ENCODE data around the gene S100A3. TPM values are rescaled to one million over a fixed set of nuclear protein-coding genes. Genes with fewer than 3 reads are reported as not detected.
A peak's percentile ranks its signal among the peaks of the same experiment; 100 is the strongest.

Gene S100A3
- total and polyA plus RNA-seq, 4 donors = 0.29 TPM; not detected in 3

DNA sequence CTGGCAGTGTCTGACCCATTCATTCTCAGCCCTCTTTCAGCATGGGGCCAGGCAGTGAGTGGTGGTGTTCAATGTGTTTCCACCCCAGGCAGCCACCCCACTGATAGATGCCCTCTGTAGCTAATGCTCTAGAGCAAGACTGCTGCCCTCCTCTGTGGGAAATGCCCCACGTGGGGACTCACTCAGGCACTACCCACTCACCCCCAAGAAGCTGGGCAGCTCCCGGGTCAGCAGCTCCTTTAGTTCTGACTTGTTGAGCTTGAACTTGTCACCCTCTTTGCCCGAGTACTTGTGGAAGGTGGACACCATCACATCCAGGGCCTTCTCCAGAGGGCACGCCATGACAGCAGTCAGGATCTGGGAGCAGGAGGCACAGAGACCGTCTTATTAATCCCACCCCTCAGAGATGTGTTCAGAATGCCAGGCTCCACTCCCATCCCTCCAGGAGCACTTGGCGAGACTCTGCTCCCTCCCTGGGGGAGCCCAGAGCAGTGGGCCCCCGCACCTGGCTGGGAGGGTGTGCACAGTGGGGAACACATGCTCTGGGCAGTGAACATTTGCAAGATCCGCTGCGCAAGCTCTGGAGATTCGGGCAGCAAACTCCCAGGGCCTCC, 4.5 kb downstream of the S100A3 start:
- H3K27me3 ChIP-seq (ENCODE audit: control insufficient read depth, insufficient read depth, low read length) = no peaks in the 10 kb centered on the region
- H3K4me1 ChIP-seq (ENCODE audit: control insufficient read depth, insufficient read depth, low read length) = peaks cover 24% of the 10 kb centered on the region
- DNase-seq (ENCODE audit: low read depth in 4 of 6, low spot score in 6 of 6) = no peak
- no peak overlapping the region for H3K4me3 ChIP-seq (ENCODE audit: low read depth, low read length)
- no peaks in the 10 kb centered on the region for H3K36me3 ChIP-seq (ENCODE audit: control insufficient read depth, insufficient read depth, low read length)
- WGBS (ENCODE audit: insufficient coverage) = 68% methylated on average over 8 of the region's 10 CpGs
- H3K9me3 ChIP-seq (ENCODE audit: control insufficient read depth, insufficient read depth, low read length) = no peaks in the 10 kb centered on the region
- peak overlapping the region; percentile 81 for H3K27ac ChIP-seq (ENCODE audit: low read depth, low read length)

DNA sequence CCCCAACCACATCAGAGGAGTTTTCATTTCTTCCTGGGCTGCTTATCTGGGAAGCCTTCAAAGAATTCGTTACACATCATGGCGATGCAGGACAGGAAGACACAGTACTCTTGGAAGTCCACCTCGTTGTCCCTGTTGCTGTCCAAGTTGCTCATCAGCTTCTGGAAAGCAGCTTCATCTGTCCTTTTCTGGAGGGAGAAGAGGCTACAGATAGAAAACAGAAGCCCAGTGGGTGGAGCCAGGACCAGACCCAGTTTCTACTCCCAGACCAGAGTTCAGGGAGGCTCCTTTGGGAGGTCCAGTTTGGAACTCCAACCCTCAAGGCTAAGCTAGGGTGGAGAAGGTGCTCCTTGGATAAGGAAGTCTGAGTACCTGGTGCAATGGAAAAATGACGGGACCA, 5.3 kb downstream of the S100A3 start:
- H3K9me3 ChIP-seq (ENCODE audit: control insufficient read depth, insufficient read depth, low read length) = no peaks in the 10 kb centered on the region
- WGBS (ENCODE audit: insufficient coverage) = 100% methylated on average over 3 of the region's 4 CpGs
- no peak overlapping the region for H3K27ac ChIP-seq (ENCODE audit: low read depth, low read length)
- no peaks in the 10 kb centered on the region for H3K27me3 ChIP-seq (ENCODE audit: control insufficient read depth, insufficient read depth, low read length)
- H3K4me3 ChIP-seq (ENCODE audit: low read depth, low read length) = no peak overlapping the region
- H3K36me3 ChIP-seq (ENCODE audit: control insufficient read depth, insufficient read depth, low read length) = no peaks in the 10 kb centered on the region
- DNase-seq (ENCODE audit: low read depth in 4 of 6, low spot score in 6 of 6) = no peak
- peaks cover 24% of the 10 kb centered on the region for H3K4me1 ChIP-seq (ENCODE audit: control insufficient read depth, insufficient read depth, low read length)

DNA sequence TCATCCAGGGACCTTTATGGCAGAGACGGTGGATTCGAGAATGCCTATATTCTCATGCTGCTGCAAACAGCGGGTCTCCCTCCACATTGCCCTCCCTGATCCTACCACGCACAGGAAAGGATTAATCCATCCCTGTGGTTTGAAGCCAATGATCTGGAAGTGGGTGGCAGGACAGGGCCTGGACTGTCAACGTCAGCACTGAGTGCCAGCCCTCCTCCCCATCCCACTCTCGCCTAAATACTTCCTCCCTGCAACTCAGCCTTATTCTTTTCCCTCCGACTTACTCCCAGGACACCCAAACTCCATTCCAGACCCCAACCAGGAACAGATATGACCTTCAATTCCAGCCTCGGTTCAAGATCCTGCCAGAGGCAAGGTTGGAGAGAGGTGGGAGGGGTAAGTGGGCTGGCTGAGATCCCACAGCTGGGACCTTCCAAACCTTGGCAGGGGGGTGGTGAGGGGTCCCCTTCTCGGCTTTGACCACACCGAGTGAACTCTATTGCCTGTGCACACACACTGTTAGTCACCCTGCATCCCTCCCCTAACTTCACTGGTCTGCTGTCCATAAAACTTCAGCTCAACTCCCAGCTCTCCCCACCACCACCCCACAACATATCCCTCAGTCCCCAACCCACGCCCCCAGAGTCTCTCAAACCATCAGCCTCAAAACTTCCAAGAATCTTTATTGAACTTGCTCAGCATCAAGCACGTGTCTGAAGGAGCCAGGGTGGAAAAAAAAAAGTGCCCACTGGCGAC, 5.9 kb downstream of the S100A3 start:
- H3K9me3 ChIP-seq (ENCODE audit: control insufficient read depth, insufficient read depth, low read length) = no peaks in the 10 kb centered on the region
- no peaks in the 10 kb centered on the region for H3K36me3 ChIP-seq (ENCODE audit: control insufficient read depth, insufficient read depth, low read length)
- WGBS (ENCODE audit: insufficient coverage) = 87% methylated on average over 10 of the region's 13 CpGs
- no peak for DNase-seq (ENCODE audit: low read depth in 4 of 6, low spot score in 6 of 6)
- no peak overlapping the region for H3K4me3 ChIP-seq (ENCODE audit: low read depth, low read length)
- H3K27ac ChIP-seq (ENCODE audit: low read depth, low read length) = no peak overlapping the region
- H3K27me3 ChIP-seq (ENCODE audit: control insufficient read depth, insufficient read depth, low read length) = no peaks in the 10 kb centered on the region
- H3K4me1 ChIP-seq (ENCODE audit: control insufficient read depth, insufficient read depth, low read length) = peaks cover 27% of the 10 kb centered on the region

- Histone ChIP-seq H3K36me3 (ENCODE audit: control insufficient read depth, insufficient read depth, low read length) (no peaks in the 10 kb centered on the region), H3K4me1 (ENCODE audit: control insufficient read depth, insufficient read depth, low read length) (peaks cover 27% of the 10 kb centered on the region), H3K27ac (ENCODE audit: low read depth, low read length) (no peak overlapping the region), H3K9me3 (ENCODE audit: control insufficient read depth, insufficient read depth, low read length) (no peaks in the 10 kb centered on the region), H3K4me3 (ENCODE audit: low read depth, low read length) (no peak overlapping the region), H3K27me3 (ENCODE audit: control insufficient read depth, insufficient read depth, low read length) (no peaks in the 10 kb centered on the region)
- DNase-seq (ENCODE audit: low read depth in 4 of 6, low spot score in 6 of 6) = peak in 1 of 6 donors; percentile 0
- 72% methylated on average over 6 of the region's 13 CpGs for WGBS (ENCODE audit: insufficient coverage)
Measured at GRCh38 chr1:153541641-153542590, 7.1 kb downstream of the S100A3 start.

DNA sequence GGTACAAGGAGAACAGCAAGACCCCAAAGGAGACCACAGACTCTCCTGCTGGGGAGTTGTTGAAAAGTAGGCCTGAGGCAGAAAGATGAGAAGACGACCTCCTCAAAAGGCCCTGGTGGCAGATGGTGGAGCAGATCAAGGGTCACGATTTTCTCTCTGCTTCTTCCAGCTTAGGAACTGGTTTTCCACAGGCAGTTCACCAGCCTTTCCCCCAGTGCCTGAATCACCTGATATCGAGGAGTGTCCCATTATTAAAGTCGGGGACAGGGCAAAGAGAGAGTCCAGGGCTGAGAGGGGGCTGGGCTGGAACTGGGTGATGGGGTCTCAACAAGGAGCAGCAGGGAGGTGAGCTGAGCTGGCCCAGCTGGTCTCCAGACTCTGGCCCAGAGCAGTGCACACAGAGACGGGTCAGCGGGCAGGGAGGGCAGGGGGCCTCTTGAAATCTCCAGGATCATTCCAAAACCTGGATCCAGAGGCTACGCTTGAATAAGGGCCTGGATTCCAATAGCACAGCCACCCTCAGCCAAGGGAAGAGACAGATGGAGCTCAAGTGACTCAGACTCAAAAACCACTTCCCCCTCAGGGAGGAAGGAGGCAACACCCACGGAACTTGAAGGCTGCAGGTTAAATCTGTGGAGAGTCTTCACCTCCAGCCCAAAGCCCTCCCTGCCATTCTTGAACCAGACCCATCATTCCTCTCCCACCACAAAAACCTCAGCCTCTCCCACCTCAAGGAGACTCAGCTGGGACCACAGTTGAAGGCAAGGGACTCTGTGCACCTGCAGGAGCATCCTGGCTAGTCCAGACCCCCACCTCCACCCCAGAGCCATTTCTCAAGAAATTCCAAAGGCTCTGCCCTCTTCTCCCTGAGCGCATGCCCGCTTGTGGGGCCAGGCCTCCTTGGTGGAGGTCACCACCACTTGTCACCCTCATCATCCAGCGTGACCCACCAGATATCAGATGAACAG, 8.4 kb downstream of the S100A3 start, which contains the start of gene S100A5:
Gene S100A5, minus strand, starts transcription at position 541 of the 968 bp plus-strand sequence. CDS start 743 bp downstream, outside the sequence.
- DNase-seq (ENCODE audit: low read depth in 4 of 6, low spot score in 6 of 6) = no peak
- Histone ChIP-seq H3K27ac (ENCODE audit: low read depth, low read length) (no peak within 1 kb of the TSS), H3K4me1 (ENCODE audit: control insufficient read depth, insufficient read depth, low read length) (peaks cover 28% of the 10 kb centered on the region), H3K9me3 (ENCODE audit: control insufficient read depth, insufficient read depth, low read length) (no peaks in the 10 kb centered on the region), H3K36me3 (ENCODE audit: control insufficient read depth, insufficient read depth, low read length) (no peaks in the 10 kb centered on the region), H3K27me3 (ENCODE audit: control insufficient read depth, insufficient read depth, low read length) (no peaks in the 10 kb centered on the region), H3K4me3 (ENCODE audit: low read depth, low read length) (no peak within 1 kb of the TSS)
- 83% methylated on average over 11 of the region's 11 CpGs for WGBS (ENCODE audit: insufficient coverage)

- H3K4me1 ChIP-seq (ENCODE audit: control insufficient read depth, insufficient read depth, low read length) = peaks cover 26% of the 10 kb centered on the region
- H3K4me3 ChIP-seq (ENCODE audit: low read depth, low read length) = no peak overlapping the region
- peak in 1 of 6 donors; percentile 0 for DNase-seq (ENCODE audit: low read depth in 4 of 6, low spot score in 6 of 6)
- no peaks in the 10 kb centered on the region for H3K27me3 ChIP-seq (ENCODE audit: control insufficient read depth, insufficient read depth, low read length)
- H3K27ac ChIP-seq (ENCODE audit: low read depth, low read length) = no peak overlapping the region
- 100% methylated on average over 1 of the region's 4 CpGs for WGBS (ENCODE audit: insufficient coverage)
- no peaks in the 10 kb centered on the region for H3K36me3 ChIP-seq (ENCODE audit: control insufficient read depth, insufficient read depth, low read length)
- no peaks in the 10 kb centered on the region for H3K9me3 ChIP-seq (ENCODE audit: control insufficient read depth, insufficient read depth, low read length)
Measured at GRCh38 chr1:153539395-153540093, 9.5 kb downstream of the S100A3 start.

DNA sequence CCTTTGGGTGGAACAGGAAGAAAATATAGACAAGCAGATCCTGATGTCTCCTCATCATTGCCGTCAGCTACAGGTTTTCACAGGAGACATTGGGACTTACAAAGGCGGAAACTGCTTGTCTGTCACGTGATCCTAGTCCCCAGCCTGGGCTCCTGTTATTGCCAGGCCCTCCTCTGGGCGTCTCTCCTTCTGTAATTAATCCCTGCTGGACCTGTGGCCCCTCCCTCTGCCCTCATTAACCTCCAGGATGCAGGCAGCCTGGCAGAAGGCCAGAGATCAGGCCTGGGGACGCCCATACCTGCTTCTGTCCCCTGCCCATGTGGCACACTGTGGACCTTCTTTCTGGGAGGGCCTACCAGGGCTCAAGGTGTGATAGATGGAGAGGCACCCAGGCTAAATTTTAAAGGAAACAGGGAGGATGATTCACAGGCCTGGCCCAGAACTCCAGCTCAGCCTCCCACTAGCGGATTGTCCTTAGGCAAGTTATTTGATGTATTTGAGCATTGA, 10.7 kb downstream of the S100A3 start:
- no peaks in the 10 kb centered on the region for H3K36me3 ChIP-seq (ENCODE audit: control insufficient read depth, insufficient read depth, low read length)
- 38% methylated on average over 5 of the region's 6 CpGs for WGBS (ENCODE audit: insufficient coverage)
- DNase-seq (ENCODE audit: low read depth in 4 of 6, low spot score in 6 of 6) = no peak
- H3K4me3 ChIP-seq (ENCODE audit: low read depth, low read length) = no peak overlapping the region
- peaks cover 32% of the 10 kb centered on the region for H3K4me1 ChIP-seq (ENCODE audit: control insufficient read depth, insufficient read depth, low read length)
- H3K27me3 ChIP-seq (ENCODE audit: control insufficient read depth, insufficient read depth, low read length) = no peaks in the 10 kb centered on the region
- H3K27ac ChIP-seq (ENCODE audit: low read depth, low read length) = no peak overlapping the region
- H3K9me3 ChIP-seq (ENCODE audit: control insufficient read depth, insufficient read depth, low read length) = no peaks in the 10 kb centered on the region

DNA sequence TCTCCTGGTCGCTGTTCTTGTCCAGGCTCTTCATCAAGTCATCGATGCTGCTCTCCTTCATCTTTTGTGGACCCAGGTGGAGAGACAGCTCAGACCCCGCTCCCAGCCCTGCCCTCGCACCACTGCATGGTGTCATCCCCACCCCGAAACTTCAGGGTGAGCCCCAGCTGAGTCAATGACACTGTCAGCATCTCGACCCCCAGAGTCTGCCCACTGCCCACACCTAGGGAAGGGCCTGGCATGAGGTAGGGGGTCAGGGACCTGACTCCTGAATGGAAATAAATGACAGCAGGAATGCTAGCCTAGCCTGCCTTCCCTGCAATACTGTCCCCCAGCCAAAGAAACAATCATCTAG, 11.7 kb downstream of the S100A3 start:
- no peaks in the 10 kb centered on the region for H3K27me3 ChIP-seq (ENCODE audit: control insufficient read depth, insufficient read depth, low read length)
- H3K4me3 ChIP-seq (ENCODE audit: low read depth, low read length) = no peak overlapping the region
- H3K36me3 ChIP-seq (ENCODE audit: control insufficient read depth, insufficient read depth, low read length) = no peaks in the 10 kb centered on the region
- no peak for DNase-seq (ENCODE audit: low read depth in 4 of 6, low spot score in 6 of 6)
- WGBS (ENCODE audit: insufficient coverage) = 98% methylated on average over 5 of the region's 6 CpGs
- H3K27ac ChIP-seq (ENCODE audit: low read depth, low read length) = no peak overlapping the region
- H3K9me3 ChIP-seq (ENCODE audit: control insufficient read depth, insufficient read depth, low read length) = no peaks in the 10 kb centered on the region
- H3K4me1 ChIP-seq (ENCODE audit: control insufficient read depth, insufficient read depth, low read length) = peaks cover 40% of the 10 kb centered on the region
